ENCODE data around the gene FAIM2. TPM values are rescaled to one million over a fixed set of nuclear protein-coding genes. Genes with fewer than 3 reads are reported as not detected.

Gene FAIM2
- total RNA-seq, 1 experiment from 2014 or later = 0.22 TPM

- peak; percentile 78 for DNase-seq (ENCODE audit: low spot score)
- Mint-ChIP-seq H3K36me3 (peaks cover 4% of the 10 kb centered on the region), H3K9me3 (no peaks in the 10 kb centered on the region), H3K4me3 (peak overlapping the region; percentile 93), H3K27ac (peak overlapping the region; percentile 74; the same call in 1 of the 2 replicates), H3K4me1 (peaks cover 33% of the 10 kb centered on the region), H3K27me3 (ENCODE audit: low read depth) (no peaks in the 10 kb centered on the region; the same call in 1 of the 2 replicates)
- ChIA-PET CTCF (interaction anchor here (0.6 to 4.8 kb wide), 17 partner anchors 10 to 243 kb away, joined by 3 to 33 read pairs (median 5); partner anchors contain the start of genes BCDIN3D, RACGAP1 and TMBIM6), POLR2A (interaction anchor here (0.5 to 1.4 kb wide), 13 partner anchors 11 to 1229 kb away, joined by 3 to 6 read pairs (median 3); partner anchors contain the start of gene TMBIM6)
- ATAC-seq = peak; percentile 38
- no peak for TF ChIP-seq ELF4 (CRISPR knock-in tag; IDR thresholded peaks at IDR 0.05; ENCODE audit: low read depth)
- no peak for TF ChIP-seq AR (CRISPR knock-in tag; IDR thresholded peaks at IDR 0.05)
- no peak for TF ChIP-seq ZMAT4 (CRISPR knock-in tag; IDR thresholded peaks at IDR 0.05)
- no peak for TF ChIP-seq MXD4 (CRISPR knock-in tag; IDR thresholded peaks at IDR 0.05; ENCODE audit: borderline replicate concordance)
- no peak for TF ChIP-seq USF1 (CRISPR knock-in tag; IDR thresholded peaks at IDR 0.05)
- TF ChIP-seq NFYB (CRISPR knock-in tag; conservative IDR thresholded peaks at IDR 0.05; ENCODE audit: low read depth) = no peak
- no peak for TF ChIP-seq ZNF121 (CRISPR knock-in tag; IDR thresholded peaks at IDR 0.05)
- no peak for TF ChIP-seq MLX (CRISPR knock-in tag; IDR thresholded peaks at IDR 0.05)
- 0 out of 2 replicates have a peak, but pooled peaks have one; percentile 16 for TF ChIP-seq KAT7 (CRISPR knock-in tag; IDR thresholded peaks at IDR 0.05; ENCODE audit: borderline replicate concordance)
- TF ChIP-seq PRRX2 (CRISPR knock-in tag; IDR thresholded peaks at IDR 0.05) = no peak
- no peak for TF ChIP-seq ZNF671 (CRISPR knock-in tag; IDR thresholded peaks at IDR 0.05)
- TF ChIP-seq GTF2I (CRISPR knock-in tag; conservative IDR thresholded peaks at IDR 0.05) = no peak
- TF ChIP-seq STAT6 (CRISPR knock-in tag; conservative IDR thresholded peaks at IDR 0.05; ENCODE audit: low read depth) = no peak
- no peak for TF ChIP-seq NFATC4 (CRISPR knock-in tag; IDR thresholded peaks at IDR 0.05)
- TF ChIP-seq FOXP4 (CRISPR knock-in tag; IDR thresholded peaks at IDR 0.05) = 0 out of 2 replicates have a peak, but pooled peaks have one; percentile 18
- no peak; the same call in 1 of the 2 replicates for TF ChIP-seq PRDM15 (CRISPR knock-in tag; IDR thresholded peaks at IDR 0.05)
- no peak for TF ChIP-seq CREM (CRISPR knock-in tag; IDR thresholded peaks at IDR 0.05)
- no peak for TF ChIP-seq ZBTB21 (CRISPR knock-in tag; IDR thresholded peaks at IDR 0.05; ENCODE audit: borderline replicate concordance)
- no peak for TF ChIP-seq RORB (CRISPR knock-in tag; IDR thresholded peaks at IDR 0.05)
- TF ChIP-seq NFE2L1 (CRISPR knock-in tag; IDR thresholded peaks at IDR 0.05) = no peak
- TF ChIP-seq TCF7 (CRISPR knock-in tag; IDR thresholded peaks at IDR 0.05; ENCODE audit: low read depth) = no peak
- no peak for TF ChIP-seq CTCF (IDR thresholded peaks at IDR 0.05)
Observed at GRCh38 chr12:49827401-49828099, 76.2 kb downstream of the FAIM2 start.
